IPS-18c (cell line): Measurements from ENCODE around the gene ELMO1.

Experiments
- H3K4me3 ChIP-seq: 2 replicates; pipeline ENCODE4 v1.7.0; 2013; ENCODE audit warnings: low read depth, mild to moderate bottlenecking, low read length, moderate library complexity; ENCODE audit not compliant: insufficient read depth
- H3K9me3 ChIP-seq: one replicate; pipeline ENCODE4 v1.6.1; 2013; ENCODE audit warnings: mild to moderate bottlenecking, low read length, moderate library complexity; ENCODE audit not compliant: control insufficient read depth, insufficient read depth

The ELMO1 gene

DNA sequence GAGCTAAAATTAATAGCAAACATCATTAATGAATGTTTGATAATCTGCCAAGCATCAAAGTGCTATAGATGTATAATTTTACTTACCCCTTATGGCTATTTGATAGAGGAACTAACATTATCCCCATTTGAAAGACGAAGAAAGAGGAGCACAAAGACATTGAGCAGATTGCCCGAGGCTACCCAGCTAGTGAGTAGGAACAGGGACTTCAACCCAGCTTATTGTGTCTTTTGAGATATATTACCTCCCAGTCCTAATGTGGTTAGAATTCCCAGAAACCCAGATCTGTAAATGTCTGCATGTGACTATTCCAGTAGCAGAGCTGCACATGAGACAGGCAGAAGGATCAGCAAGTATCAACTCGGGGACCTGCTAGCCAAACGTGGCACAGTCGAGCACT is 564.3 kb downstream of the ELMO1 start:
- no peaks in the 10 kb centered on the region for H3K9me3 ChIP-seq
- H3K4me3 ChIP-seq: no peak overlapping the region

DNA sequence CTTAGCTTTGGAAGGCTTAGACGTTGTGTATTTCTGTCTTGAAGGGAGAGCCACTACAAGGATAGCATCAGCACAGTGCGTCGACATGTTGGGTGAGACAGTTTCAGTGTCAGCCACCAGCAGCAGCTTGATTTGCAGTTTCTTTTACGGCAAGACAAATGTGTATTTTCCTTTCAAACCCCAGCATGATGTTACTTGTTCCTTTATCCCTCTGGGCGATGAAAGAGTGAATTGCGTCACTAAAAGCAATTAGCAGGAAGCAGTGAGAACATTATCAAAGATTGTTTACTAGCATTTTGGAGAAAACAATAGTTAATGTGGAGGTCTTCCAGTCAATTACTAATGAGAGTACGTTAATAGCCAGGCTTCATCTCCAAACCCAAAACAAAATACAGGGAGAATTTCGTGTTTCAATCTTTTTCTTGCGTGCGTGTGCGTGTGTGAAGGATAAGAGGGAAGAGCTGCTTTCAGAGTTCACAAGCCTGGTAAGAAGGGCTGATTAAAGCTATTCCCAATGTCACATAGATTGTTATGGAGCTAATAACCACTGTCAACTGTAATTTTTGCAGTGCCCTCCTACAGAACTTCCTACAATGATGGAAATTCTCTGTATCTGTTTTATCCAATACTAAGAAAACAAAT is 567.3 kb downstream of the ELMO1 start:
- Histone ChIP-seq H3K9me3 (no peaks in the 10 kb centered on the region), H3K4me3 (no peak overlapping the region)

DNA sequence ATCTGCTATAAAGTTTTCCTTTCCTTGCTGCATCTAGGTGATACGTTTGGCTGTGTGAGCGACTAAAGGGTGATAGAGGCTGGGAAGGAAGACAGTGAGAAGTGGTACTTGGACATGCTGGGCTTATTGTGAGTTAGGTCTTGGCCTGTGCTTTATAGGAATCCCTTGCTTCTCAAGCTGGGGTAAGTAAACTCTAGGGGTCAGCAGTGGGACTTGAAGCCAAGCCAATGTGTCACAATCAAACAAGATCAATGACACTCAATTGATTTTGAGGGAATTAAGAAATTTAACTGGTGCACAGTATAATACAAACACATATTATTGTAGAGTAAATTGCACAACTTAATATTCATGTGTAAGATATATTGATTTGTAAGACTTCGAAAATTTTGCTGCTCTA is 568.6 kb downstream of the ELMO1 start:
- H3K9me3 ChIP-seq: no peaks in the 10 kb centered on the region
- H3K4me3 ChIP-seq: no peak overlapping the region

DNA sequence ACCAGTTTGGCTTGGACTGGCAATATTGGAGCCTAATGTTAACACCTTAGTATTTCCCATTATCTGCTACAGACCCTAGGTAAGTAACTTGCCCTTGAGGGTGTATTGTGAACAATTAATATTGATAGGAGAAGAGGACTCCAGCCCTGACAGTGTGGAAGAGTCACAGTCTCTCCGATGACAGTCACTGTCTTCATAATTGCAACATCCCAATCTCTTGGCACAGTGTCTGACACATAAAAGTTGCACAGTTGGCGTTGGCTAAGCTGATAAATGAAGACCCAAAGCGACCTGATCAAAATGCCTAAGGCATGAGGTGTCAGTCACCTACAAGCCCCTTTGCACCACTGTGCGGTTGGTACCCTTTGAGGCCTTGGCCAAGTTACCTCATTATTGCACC is 569.6 kb downstream of the ELMO1 start:
- Histone ChIP-seq H3K9me3 (no peaks in the 10 kb centered on the region), H3K4me3 (no peak overlapping the region)

DNA sequence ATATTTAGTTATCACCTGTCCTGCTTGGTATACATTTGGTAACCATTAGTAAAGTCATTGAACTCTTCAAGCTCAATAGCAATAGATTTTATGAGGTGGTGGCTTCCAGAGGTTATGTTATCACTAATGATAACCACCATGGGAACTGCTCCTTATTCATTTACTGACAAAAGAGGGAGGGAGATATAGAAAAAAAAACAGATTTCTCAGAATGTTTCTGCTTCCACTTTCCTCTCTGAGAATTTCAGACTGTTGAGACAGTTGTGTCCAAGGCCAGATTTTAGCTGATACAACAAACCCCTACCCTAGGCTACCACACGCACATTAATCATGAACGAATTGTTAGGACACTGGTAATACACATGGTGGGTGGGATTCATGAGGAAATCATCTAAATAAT is 570.4 kb downstream of the ELMO1 start:
- no peaks in the 10 kb centered on the region for H3K9me3 ChIP-seq
- no peak overlapping the region for H3K4me3 ChIP-seq

DNA sequence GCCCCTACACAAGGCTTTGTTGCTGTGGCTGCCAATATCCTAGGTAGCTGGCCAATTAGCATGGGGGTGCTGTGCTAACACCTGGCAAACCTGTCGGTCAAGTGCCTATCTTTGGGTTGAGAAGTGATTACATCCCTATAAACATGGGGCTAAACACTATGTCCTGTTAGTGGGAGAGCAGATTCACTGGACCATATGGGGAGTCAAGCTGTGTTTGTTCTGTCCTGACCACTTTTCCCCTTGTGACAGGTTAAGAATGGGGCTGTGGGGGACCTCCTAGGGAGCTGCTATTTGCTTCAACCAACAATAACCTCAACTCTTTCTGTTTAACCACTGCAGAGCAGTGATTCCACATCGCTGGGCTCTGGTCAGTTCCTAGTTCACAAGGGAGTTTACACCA is 572.9 kb downstream of the ELMO1 start:
- Histone ChIP-seq H3K4me3 (no peak overlapping the region), H3K9me3 (no peaks in the 10 kb centered on the region)

DNA sequence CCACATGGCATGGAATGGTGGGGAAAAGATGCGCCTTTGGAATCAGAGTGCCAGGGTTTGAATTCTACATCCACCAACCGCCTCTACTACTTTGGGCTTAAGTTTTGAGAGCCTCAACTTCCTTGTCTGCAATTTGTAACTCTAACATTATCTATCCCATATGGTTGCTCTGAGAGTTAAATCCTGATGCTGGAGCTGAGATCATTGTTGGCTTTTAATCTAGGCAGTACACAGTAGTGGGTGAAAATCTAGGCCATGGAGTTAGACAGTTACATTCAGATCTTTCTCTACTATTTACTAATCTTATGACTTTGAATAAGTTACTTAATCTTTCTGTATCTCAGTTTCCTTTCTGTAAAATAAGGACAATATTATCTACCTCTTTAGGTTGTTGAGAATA is 574.6 kb downstream of the ELMO1 start:
- H3K9me3 ChIP-seq: no peaks in the 10 kb centered on the region
- no peak overlapping the region for H3K4me3 ChIP-seq

DNA sequence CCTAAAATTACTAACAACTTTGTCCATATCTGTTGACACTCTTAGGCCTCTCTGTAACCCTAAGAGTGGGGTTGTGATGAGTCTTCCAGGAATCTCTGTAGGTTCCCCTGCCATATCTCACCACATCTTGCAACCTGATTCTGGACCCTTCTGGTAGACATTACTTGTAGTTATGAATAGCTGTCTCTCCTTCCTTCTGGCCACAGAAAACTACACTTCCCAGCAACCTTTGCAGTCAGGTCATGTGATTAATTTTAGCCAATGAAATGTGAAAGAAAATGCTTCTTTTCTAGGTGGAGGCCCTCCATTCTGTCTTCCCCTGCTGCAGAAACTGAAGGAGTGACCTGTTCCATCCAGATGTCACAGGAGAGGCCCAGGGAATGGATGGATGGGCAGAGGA is 576.8 kb downstream of the ELMO1 start:
- H3K9me3 ChIP-seq: no peaks in the 10 kb centered on the region

DNA sequence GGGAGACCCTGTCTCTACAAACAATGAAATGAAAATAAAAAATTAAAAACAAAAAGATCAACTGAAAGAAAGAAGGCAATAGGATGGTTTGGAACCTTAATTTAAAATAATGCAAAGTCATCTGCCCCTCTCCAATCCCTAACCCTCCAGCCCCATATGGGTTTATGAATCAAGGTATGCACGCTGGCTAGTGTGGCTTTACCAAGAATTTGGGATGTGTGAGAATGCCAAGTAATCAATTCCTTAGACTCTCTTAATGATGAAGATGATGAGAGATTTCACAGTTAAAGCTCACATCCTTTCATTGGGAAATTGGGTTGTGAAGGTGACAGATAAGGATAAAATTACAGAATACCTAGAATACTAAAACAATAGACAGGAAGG is 577.3 kb downstream of the ELMO1 start:
- H3K4me3 ChIP-seq: no peak overlapping the region
- no peaks in the 10 kb centered on the region for H3K9me3 ChIP-seq

More for the DNA sequence above, 576.8 kb downstream of the ELMO1 start:
- H3K4me3 ChIP-seq: no peak overlapping the region

DNA sequence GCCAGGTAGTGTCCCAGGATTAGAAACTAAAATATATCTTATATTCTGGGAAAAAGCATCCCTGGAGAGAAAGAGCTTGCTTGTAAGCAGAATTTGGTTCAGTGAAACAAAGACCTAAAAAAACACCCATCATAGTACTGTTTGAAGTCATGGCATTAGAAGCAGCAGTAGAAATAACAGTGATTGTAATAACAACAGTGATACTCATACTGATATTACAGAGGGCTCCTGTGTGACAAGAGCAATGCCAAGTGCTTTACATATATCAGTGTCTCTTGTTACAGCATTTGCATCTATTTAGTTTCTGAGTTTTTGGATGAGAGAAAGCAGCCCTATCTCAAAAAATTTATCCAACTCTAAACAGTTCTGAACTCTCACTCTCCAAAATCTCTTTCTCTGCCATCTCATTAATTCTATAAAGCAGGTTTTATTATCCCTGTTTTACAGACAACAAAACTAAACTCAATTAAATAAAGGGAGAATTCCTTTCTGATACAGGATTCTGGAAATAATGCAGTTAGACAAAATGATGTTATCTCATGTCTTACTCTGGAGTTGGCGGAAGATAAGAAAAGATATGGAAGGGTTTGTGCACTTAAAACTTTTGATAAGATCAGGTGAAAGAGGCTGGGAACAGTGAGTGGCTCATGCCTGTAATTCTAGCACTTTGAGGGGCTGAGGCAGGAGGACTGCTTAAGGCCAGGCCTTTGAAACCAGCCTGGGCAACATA is 577.9 kb downstream of the ELMO1 start:
- Histone ChIP-seq H3K4me3 (no peak overlapping the region), H3K9me3 (no peaks in the 10 kb centered on the region)

DNA sequence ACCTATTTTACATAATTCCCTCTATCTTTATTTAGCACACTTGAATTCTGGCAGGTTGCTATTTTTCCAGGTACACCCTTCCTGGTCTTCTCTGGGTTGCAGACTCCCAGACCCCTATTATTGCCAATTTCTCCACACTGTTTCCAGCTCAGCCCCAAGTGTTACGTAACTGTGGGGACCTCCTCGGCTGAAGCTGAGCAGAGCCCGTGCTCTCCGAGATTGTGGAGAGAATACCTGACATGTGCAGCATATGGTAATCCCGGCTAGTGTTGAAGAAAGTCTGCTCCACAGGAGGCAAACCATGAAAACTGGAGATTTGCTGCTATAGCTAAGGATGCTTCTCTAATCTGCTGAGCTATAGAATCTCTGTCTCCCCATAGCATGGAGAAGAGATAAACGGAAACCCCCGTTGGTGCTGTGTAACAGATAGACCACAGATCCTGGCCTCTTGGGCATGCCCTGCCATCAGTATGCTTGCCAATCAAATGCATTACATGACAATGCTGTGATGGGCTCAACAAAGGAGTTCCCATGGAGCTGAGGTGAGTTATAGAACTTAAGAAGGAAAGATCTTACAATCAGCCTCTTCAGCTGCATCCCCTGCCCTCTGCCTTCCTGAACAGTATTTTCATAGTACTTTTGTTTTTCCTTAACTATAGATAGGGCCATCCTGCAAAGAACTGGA is 579.8 kb downstream of the ELMO1 start:
- H3K4me3 ChIP-seq: no peak overlapping the region

DNA sequence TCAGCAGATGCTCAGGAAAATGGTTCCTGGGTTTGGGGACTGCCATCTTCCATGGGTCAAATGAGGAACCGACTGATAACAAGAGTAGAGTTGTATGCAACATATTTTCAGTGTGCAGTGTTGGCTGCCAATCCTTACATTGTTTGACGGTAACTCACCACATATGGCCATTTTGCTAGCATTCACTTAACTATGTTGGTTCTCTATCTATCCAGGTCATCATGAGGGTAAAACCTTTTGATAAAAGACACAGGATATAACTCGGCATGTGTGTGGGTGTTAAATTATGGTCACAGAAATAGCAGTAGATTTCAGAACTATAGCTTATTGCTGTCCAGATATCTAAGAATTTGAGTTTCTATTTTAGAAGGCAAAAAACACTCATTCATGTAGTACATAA is 583.6 kb downstream of the ELMO1 start:
- Histone ChIP-seq H3K4me3 (no peak overlapping the region), H3K9me3 (no peaks in the 10 kb centered on the region)

More for the DNA sequence above, 579.8 kb downstream of the ELMO1 start:
- H3K9me3 ChIP-seq: no peaks in the 10 kb centered on the region

DNA sequence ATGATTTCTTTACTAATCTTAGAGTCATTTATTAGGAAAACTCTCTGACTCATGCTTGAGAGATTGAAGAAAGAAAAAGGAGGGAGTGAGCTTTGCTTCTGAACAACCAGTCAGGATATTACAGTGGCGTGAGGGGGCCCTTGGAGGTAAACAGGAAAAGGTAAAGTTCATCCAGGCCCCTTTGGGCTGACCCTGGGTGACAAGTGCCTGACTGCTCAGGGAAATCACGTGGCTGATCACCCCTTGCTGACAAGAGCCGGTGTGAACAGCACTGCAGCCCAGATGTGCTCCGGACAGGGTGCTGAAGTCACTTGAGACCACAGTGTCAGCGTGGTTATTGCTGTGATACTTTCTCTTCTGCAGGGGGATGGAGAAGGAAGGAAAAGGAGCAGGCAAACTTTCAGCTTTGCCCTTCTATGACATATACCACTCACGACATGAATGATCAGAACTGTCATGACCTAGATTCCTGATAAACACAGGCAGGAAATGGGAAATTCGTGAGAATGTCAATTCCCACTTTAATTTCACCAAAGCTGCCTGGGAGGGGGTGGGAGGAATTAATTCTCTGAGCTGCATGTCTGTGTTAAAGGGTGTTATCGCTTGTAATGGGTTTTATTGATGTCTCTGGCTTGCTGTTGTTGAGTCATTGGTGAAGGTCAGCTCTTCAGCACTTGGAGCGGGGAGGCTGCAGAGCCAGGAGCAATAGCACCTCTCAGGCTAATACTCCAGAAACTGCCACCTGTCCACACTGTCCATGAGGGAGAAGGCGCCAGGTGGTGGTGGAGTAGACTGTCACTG is 584.6 kb downstream of the ELMO1 start:
- Histone ChIP-seq H3K9me3 (no peaks in the 10 kb centered on the region), H3K4me3 (no peak overlapping the region)

DNA sequence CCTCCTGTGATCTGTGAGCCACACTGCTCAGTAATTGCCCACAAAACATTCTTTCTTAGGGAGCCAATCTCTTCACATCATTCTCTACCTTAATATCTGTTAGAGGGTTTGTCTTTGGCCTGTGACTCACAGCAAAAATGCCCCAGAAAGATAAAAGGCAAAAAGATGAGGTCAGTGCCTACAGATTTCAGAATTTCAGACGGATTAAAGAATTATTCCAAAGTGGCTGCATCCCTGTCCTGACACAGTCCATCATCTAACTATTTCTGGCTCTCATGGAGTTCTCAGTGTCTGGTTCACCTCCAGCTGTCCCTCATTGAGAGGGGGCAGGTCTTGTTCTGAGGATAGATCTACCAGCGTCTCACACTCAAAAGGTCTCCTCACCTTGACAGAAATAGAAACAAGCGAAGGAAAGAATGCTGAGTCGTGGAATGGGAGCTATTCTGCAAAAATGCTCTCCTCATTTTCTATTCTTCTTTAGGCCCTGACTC is 585.8 kb downstream of the ELMO1 start:
- H3K9me3 ChIP-seq: no peaks in the 10 kb centered on the region
- H3K4me3 ChIP-seq: no peak overlapping the region

DNA sequence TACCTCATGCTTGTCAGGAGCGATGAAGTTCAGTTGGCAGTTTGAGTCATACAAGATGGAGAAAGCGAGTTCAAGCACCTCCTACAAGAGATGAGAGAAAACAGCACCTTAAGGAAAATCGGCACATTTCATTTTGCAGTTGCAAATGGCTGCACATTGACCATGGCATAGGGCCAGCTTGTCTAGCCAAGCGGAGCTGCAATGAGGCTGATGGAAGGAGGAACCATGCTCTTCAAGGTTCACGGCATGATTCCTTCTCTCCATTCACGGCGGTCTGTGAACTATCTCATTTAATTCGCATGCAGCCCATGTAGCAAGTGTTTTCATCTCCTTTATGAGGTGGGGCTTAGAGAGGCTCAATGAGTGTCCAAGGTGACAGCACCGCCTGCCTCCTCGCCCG is 587.0 kb downstream of the ELMO1 start:
- no peak overlapping the region for H3K4me3 ChIP-seq

DNA sequence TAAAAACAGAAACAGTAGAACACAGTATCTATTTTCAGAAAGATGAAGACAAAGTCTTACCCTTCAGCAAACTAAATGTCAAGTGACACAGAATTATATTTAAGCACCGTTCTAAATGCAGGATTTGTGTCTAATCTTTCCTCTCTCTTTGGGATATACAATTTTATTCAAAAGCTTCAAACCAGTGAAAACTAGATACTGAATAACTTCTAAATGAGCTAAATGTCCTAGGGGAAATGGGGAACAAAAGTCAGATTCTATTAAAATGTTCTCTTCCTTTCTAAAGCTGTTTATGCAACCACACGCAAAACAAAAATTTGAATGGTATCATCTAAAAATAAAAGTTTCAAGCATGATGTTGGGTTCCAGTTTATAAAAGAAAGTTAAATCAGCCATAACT is 588.0 kb downstream of the ELMO1 start:
- no peaks in the 10 kb centered on the region for H3K9me3 ChIP-seq
- no peak overlapping the region for H3K4me3 ChIP-seq

More for the DNA sequence above, 587.0 kb downstream of the ELMO1 start:
- no peaks in the 10 kb centered on the region for H3K9me3 ChIP-seq

DNA sequence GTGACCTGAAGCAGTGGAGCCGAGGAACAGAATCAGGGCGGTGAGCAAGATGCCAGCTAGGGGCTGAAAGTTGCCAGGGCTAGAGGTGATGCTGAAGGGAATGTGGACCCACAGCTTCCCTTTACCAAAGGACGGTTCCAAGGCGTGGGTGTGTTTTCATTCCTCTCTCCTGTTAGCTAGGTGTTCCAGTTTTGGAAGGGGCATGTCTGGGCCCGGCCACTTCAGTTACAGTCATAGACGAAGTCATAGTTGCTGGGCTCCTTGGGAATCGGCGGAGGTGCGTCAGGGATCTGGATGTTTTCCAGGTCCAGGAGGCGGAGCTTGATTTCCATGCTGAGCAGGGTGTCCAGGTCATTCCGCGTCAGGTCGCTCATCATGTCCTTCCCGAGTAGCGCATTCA is 593.3 kb downstream of the ELMO1 start:
- Histone ChIP-seq H3K9me3 (no peaks in the 10 kb centered on the region), H3K4me3 (no peak overlapping the region)
